Transverse colon (tissue), 4 donors: ENCODE data around the gene IGF1. TPM values are rescaled to one million over a fixed set of nuclear protein-coding genes. Genes with fewer than 3 reads are reported as not detected.

Experiments
- DNase-seq: peaks from one replicate; pipeline ENCODE4 v3.0.0-alpha.2; 2019
- H3K27ac ChIP-seq, 4 donors: fragments of 200-600 bp; sonication (generic); 2 replicates each; pipeline ENCODE4 v1.5.1; 2016 to 2018; ENCODE audit warnings: inconsistent platforms in 4 of 4
- H3K27me3 ChIP-seq: fragments of 200-600 bp; sonication (generic); 2 replicates; pipeline ENCODE4 v1.5.1; 2017; ENCODE audit warnings: inconsistent platforms
- H3K36me3 ChIP-seq, 4 donors: fragments of 200-600 bp; sonication (generic); 2 replicates each; pipeline ENCODE4 v1.5.1; 2017 to 2019; ENCODE audit warnings: inconsistent platforms in 4 of 4
- H3K4me1 ChIP-seq, 4 donors: fragments of 200-600 bp; sonication (generic); 2 replicates each; pipeline ENCODE4 v1.5.1; 2017 to 2020; ENCODE audit warnings: inconsistent platforms in 4 of 4
- H3K4me3 ChIP-seq, 4 donors: fragments of 200-600 bp; sonication (generic); 1 replicate in 1 of 4; 2 replicates in 3 of 4; pipeline versions ENCODE4 v1.5.1 to v1.6.1; 2017 to 2019; ENCODE audit warnings: inconsistent platforms in 4 of 4
- H3K9me3 ChIP-seq, 2 donors: fragments of 200-600 bp; sonication (generic); 2 replicates each; pipeline ENCODE4 v1.5.1; 2017 to 2019; ENCODE audit warnings: inconsistent platforms in 2 of 2
- CTCF ChIP-seq, 5 experiments: fragments of 200-600 bp in 3 of 5; fragments of 450-650 bp in 2 of 5; sonication (generic) in 3 of 5; IDR thresholded peaks; 1 replicate in 2 of 5; 2 replicates in 3 of 5; pipeline ENCODE4 v1.5.1; 2016 to 2017; ENCODE audit warnings: antibody characterized with exemption in 5 of 5, inconsistent platforms in 3 of 5, mild to moderate bottlenecking in 2 of 5, moderate library complexity in 1 of 5
- EP300 ChIP-seq: sonication (generic); formaldehyde crosslinking; IDR thresholded peaks from one replicate; pipeline ENCODE4 v1.6.1; 2017; ENCODE audit warnings: antibody characterized with exemption, low read depth
- POLR2A ChIP-seq: fragments of 450-650 bp; IDR thresholded peaks from one replicate; pipeline ENCODE4 v1.6.1; 2016; ENCODE audit warnings: antibody characterized with exemption, mild to moderate bottlenecking, moderate library complexity
- POLR2AphosphoS5 ChIP-seq, 3 donors: sonication (generic); formaldehyde crosslinking; IDR thresholded peaks; one replicate each; pipeline ENCODE4 v1.6.1; 2016; ENCODE audit warnings: antibody characterized with exemption in 3 of 3
- WGBS, 2 donors: methylation state at CpG; one replicate each; pipeline ENCODE4 v1.1.5; 2018; ENCODE audit warnings: low coverage in 1 of 2; 5-methylcytosine and 5-hydroxymethylcytosine counted together
- in situ Hi-C, 4 donors: fragments of 200-750 bp; cut with MboI; loops; one replicate each; pipeline versions ENCODE4 v1.15.0 to v1.15.1; 2017; ENCODE audit warnings: low sequenced_read_pairs in 3 of 4, low pct_ligation_motif_present in 1 of 4, low pct_unique_long_range_greater_than_20kb in 1 of 4
- intact Hi-C: fragments of 100-400 bp; cut with DNase I; formaldehyde crosslinking; loops from one replicate; pipeline ENCODE4 v1.15.1; 2023; ENCODE audit warnings: low total_unique reads
- total RNA-seq, 4 donors: library from RNA; depleted of rRNA; stranded (reverse); fragments of >200 nt; gene quantifications; one replicate each; pipeline ENCODE4 v1.1.0, GENCODE V29; 2016

The IGF1 gene
- total RNA-seq, 4 donors from 2014 or later: 2.2 to 15.5 (median 5.4) TPM

- Histone ChIP-seq H3K27ac (no peak overlapping the region), H3K4me1 (peaks cover 0 to 4% (median 0%) of the 10 kb centered on the region in 4 donors)
- WGBS, 2 donors: 44 to 62% methylated on average over 4 to 5 of the region's 5 CpGs
Observed at GRCh38 chr12:102425109-102426039, 55.0 kb downstream of the IGF1 start.

GRCh38 chr12:102423462-102423861 is 56.9 kb downstream of the IGF1 start:
- intact Hi-C loops (no loop called here), in situ Hi-C loops (no loop called here)
- Histone ChIP-seq H3K9me3 (no peaks in the 10 kb centered on the region), H3K4me3 (no peak overlapping the region), H3K4me1 (peaks cover 0 to 4% (median 0%) of the 10 kb centered on the region in 4 donors), H3K27me3 (no peaks in the 10 kb centered on the region), H3K36me3 (no peaks in the 10 kb centered on the region), H3K27ac (no peak overlapping the region)
- no peak for DNase-seq
- TF ChIP-seq POLR2A: no peak
- TF ChIP-seq POLR2AphosphoS5 (IDR thresholded peaks at IDR 0.05): no peak
- no peak for TF ChIP-seq CTCF (IDR thresholded peaks at IDR 0.05)
- TF ChIP-seq EP300: no peak
- 67 to 100% methylated on average over 2 to 3 of the region's 3 CpGs for WGBS, 2 donors

More at GRCh38 chr12:102425109-102426039, 55.0 kb downstream of the IGF1 start:
- Histone ChIP-seq H3K4me3 (no peak overlapping the region), H3K9me3 (no peaks in the 10 kb centered on the region), H3K36me3 (no peaks in the 10 kb centered on the region), H3K27me3 (no peaks in the 10 kb centered on the region)
- intact Hi-C loops: no loop called here
- in situ Hi-C loops: no loop called here
- DNase-seq: no peak
- TF ChIP-seq POLR2AphosphoS5 (IDR thresholded peaks at IDR 0.05): no peak
- TF ChIP-seq EP300: no peak
- TF ChIP-seq CTCF (IDR thresholded peaks at IDR 0.05): no peak
- TF ChIP-seq POLR2A: no peak

- 38 to 43% methylated on average over 5 of the region's 5 CpGs for WGBS, 2 donors
- DNase-seq: no peak
- intact Hi-C loops: no loop called here
- TF ChIP-seq EP300: no peak
- TF ChIP-seq POLR2A: no peak
- no peak for TF ChIP-seq CTCF (IDR thresholded peaks at IDR 0.05)
- no peak for TF ChIP-seq POLR2AphosphoS5 (IDR thresholded peaks at IDR 0.05)
- Histone ChIP-seq H3K36me3 (no peaks in the 10 kb centered on the region), H3K27ac (no peak overlapping the region), H3K4me1 (peaks cover 0 to 3% (median 0%) of the 10 kb centered on the region in 4 donors), H3K9me3 (no peaks in the 10 kb centered on the region), H3K27me3 (no peaks in the 10 kb centered on the region), H3K4me3 (no peak overlapping the region)
- in situ Hi-C loops: no loop called here
Observed at GRCh38 chr12:102421802-102422583, 58.4 kb downstream of the IGF1 start.
